Thoracic aorta (tissue), 2 donors: ENCODE results near the gene SCAPER. TPM values are rescaled to one million over a fixed set of nuclear protein-coding genes. Genes with fewer than 3 reads are reported as not detected.
"Not testable (repeated sequence)": the region's sequence is repeated elsewhere in the genome, so short reads cannot be mapped to it uniquely, and the experiment has no call there.

Experiments
- ATAC-seq: fragments of 150-250 bp; one replicate; pipeline ENCODE4 v1.8.0; 2017; ENCODE audit warnings: low read depth; ENCODE audit not compliant: insufficient number of reproducible peaks, low FRiP score
- DNase-seq: peaks from one replicate; pipeline ENCODE4 v3.0.0-alpha.2; 2020; ENCODE audit warnings: low spot score
- H3K27ac ChIP-seq, 2 donors: fragments of 200-600 bp; sonication (generic); 1 replicate in 1 of 2; 2 replicates in 1 of 2; pipeline ENCODE4 v1.5.1; 2016; ENCODE audit warnings: mild to moderate bottlenecking in 2 of 2, moderate library complexity in 2 of 2
- H3K27me3 ChIP-seq: fragments of 200-600 bp; sonication (generic); replicated peaks from 2 replicates; pipeline ENCODE4 v1.6.0; 2016; ENCODE audit warnings: mild to moderate bottlenecking; ENCODE audit not compliant: insufficient read depth
- H3K36me3 ChIP-seq: fragments of 200-600 bp; sonication (generic); one replicate; pipeline ENCODE4 v1.5.1; 2016
- H3K4me1 ChIP-seq, 2 donors: fragments of 200-600 bp; sonication (generic); 1 replicate in 1 of 2; 2 replicates in 1 of 2; pipeline versions ENCODE4 v1.5.1 to v1.6.0; 2016; ENCODE audit warnings: low read depth in 2 of 2, mild to moderate bottlenecking in 1 of 2; ENCODE audit not compliant: control insufficient read depth in 1 of 2
- H3K4me3 ChIP-seq: fragments of 200-600 bp; sonication (generic); 2 replicates; pipeline ENCODE4 v1.5.1; 2016; ENCODE audit warnings: mild to moderate bottlenecking
- H3K9me3 ChIP-seq: fragments of 200-600 bp; sonication (generic); 2 replicates; pipeline ENCODE4 v1.5.1; 2016
- CTCF ChIP-seq: fragments of 200-600 bp; sonication (generic); IDR thresholded peaks from one replicate; pipeline ENCODE4 v1.5.1; 2019; ENCODE audit warnings: antibody characterized with exemption
- total RNA-seq, 2 donors: library from RNA; depleted of rRNA; stranded (reverse); fragments of >200 nt; gene quantifications; one replicate each; pipeline versions ENCODE4 v1.1.0 to v1.2.3, GENCODE V29; 2016

The SCAPER gene
- total RNA-seq, 2 donors from 2014 or later = 29.6 to 65.0 TPM

- no peaks in the 10 kb centered on the region for H3K4me1 ChIP-seq
- no peaks in the 10 kb centered on the region for H3K9me3 ChIP-seq
- no peaks in the 10 kb centered on the region for H3K36me3 ChIP-seq
- no peaks in the 10 kb centered on the region for H3K27me3 ChIP-seq
- no peak for TF ChIP-seq CTCF
- DNase-seq (no peak), ATAC-seq (no peak)
- H3K27ac ChIP-seq = no peak overlapping the region
- no peak overlapping the region for H3K4me3 ChIP-seq
Measured at GRCh38 chr15:76440441-76440840, 464.7 kb downstream of the SCAPER start.

GRCh38 chr15:76439542-76439941 is 465.6 kb downstream of the SCAPER start:
- no peak for TF ChIP-seq CTCF

GRCh38 chr15:76433798-76434400 is 471.2 kb downstream of the SCAPER start:
- Histone ChIP-seq H3K4me1 (no peaks in the 10 kb centered on the region), H3K27me3 (no peaks in the 10 kb centered on the region), H3K4me3 (no peak overlapping the region), H3K27ac (no peak overlapping the region), H3K9me3 (no peaks in the 10 kb centered on the region), H3K36me3 (peaks cover 4% of the 10 kb centered on the region)
- no peak for TF ChIP-seq CTCF
- DNase-seq (no peak), ATAC-seq (no peak)

More at GRCh38 chr15:76439542-76439941, 465.6 kb downstream of the SCAPER start:
- Histone ChIP-seq H3K4me3 (no peak overlapping the region), H3K36me3 (no peaks in the 10 kb centered on the region), H3K27me3 (no peaks in the 10 kb centered on the region), H3K4me1 (no peaks in the 10 kb centered on the region), H3K9me3 (no peaks in the 10 kb centered on the region), H3K27ac (no peak overlapping the region)
- no peak for DNase-seq
- ATAC-seq = no peak

GRCh38 chr15:76433036-76433435 is 472.1 kb downstream of the SCAPER start:
- H3K9me3 ChIP-seq, H3K27me3 ChIP-seq, H3K36me3 ChIP-seq, H3K4me3 ChIP-seq, H3K4me1 ChIP-seq, ATAC-seq, DNase-seq, H3K27ac ChIP-seq: not testable (repeated sequence)

- no peaks in the 10 kb centered on the region for H3K4me1 ChIP-seq
Measured at GRCh38 chr15:76432604-76433003, 472.5 kb downstream of the SCAPER start.

More at GRCh38 chr15:76432604-76433003, 472.5 kb downstream of the SCAPER start:
- ATAC-seq (no peak), DNase-seq (no peak)
- H3K27me3 ChIP-seq = no peaks in the 10 kb centered on the region
- H3K4me3 ChIP-seq = no peak overlapping the region
- TF ChIP-seq CTCF = no peak
- H3K27ac ChIP-seq = no peak overlapping the region
- H3K36me3 ChIP-seq = peaks cover 7% of the 10 kb centered on the region
- no peaks in the 10 kb centered on the region for H3K9me3 ChIP-seq
